HCT116 (cell line): ENCODE measurements around the gene PAK6. TPM values are rescaled to one million over a fixed set of nuclear protein-coding genes. Genes with fewer than 3 reads are reported as not detected.

Source experiments
- ATAC-seq: fragments of 200-7000 bp; cut with Tn5 transposase; 2 replicates; pipeline ENCODE4 v1.9.1; 2020; ENCODE audit warnings: mild to moderate bottlenecking, moderate library complexity
- BruUV-seq: library from RNA; stranded (reverse); fragments of 400-500 nt; replicated peaks from 2 replicates; lab custom pipeline; 2021; lab: Mats Ljungman, UMichigan
- CTCF ChIA-PET: fragments of 300-600 bp; sonication (Branson Sonifier 250); formaldehyde crosslinking; loops from one replicate; lab custom pipeline; 2021; ENCODE audit warnings: antibody characterized with exemption; lab: Charles Lee
- POLR2A ChIA-PET: fragments of 300-600, 350-600 bp; sonication (Branson Sonifier 250); formaldehyde crosslinking; loops from one replicate; lab custom pipeline; 2021; ENCODE audit warnings: antibody characterized with exemption; lab: Charles Lee
- RAD21 ChIA-PET, 2 experiments: fragments of 300-600 bp; sonication (Branson Sonifier 250); formaldehyde crosslinking; loops; one replicate each; lab custom pipeline; 2023; ENCODE audit warnings: low total read pairs in 2 of 2; ENCODE audit not compliant: uncharacterized antibody in 2 of 2, unreplicated experiment in 2 of 2, low non-redundant PET in 1 of 2; lab: Charles Lee
- DNase-seq: peaks from one replicate; pipeline ENCODE4 v3.0.0-alpha.2; 2010; ENCODE audit warnings: low read depth, low spot score
- H2AFZ ChIP-seq: fragments of 200-600 bp; shearing (Covaris generic), sonication (generic); 2 replicates; pipeline ENCODE4 v1.6.1; 2017; ENCODE audit warnings: low read depth, mixed run types, mixed read lengths, antibody characterized with exemption, low read length; ENCODE audit not compliant: poor library complexity, severe bottlenecking
- H3K27ac ChIP-seq: 2 replicates; pipeline ENCODE4 v1.5.1; 2012; ENCODE audit warnings: low read depth, low read length
- H3K27me3 ChIP-seq: fragments of 200-600 bp; sonication (generic); 2 replicates; pipeline ENCODE4 v1.6.1; 2016; ENCODE audit warnings: mixed run types, low read length, mixed read lengths; ENCODE audit not compliant: insufficient read depth
- H3K36me3 ChIP-seq, 2 experiments: fragments of 200-500 bp in 1 of 2; fragments of 200-600 bp in 1 of 2; sonication (Bioruptor generic) in 1 of 2; sonication (generic) in 1 of 2; 2 replicates each; pipeline versions ENCODE4 v1.5.1 to v1.6.1; 2014 to 2016; ENCODE audit warnings: low read length in 2 of 2, inconsistent platforms in 1 of 2, mixed read lengths in 1 of 2, mixed run types in 1 of 2; ENCODE audit not compliant: insufficient read depth in 2 of 2, control insufficient read depth in 1 of 2
- H3K4me1 ChIP-seq, 2 experiments: fragments of 200-600 bp in 1 of 2; sonication (generic) in 1 of 2; 2 replicates each; pipeline versions ENCODE4 v1.5.1 to v1.6.1; 2012 to 2017; ENCODE audit warnings: low read length in 2 of 2, inconsistent platforms in 1 of 2, mild to moderate bottlenecking in 1 of 2, mixed read lengths in 1 of 2, mixed run types in 1 of 2, moderate library complexity in 1 of 2; ENCODE audit not compliant: insufficient read depth in 2 of 2, control insufficient read depth in 1 of 2
- H3K4me2 ChIP-seq: fragments of 200-600 bp; sonication (generic); 2 replicates; pipeline ENCODE4 v1.6.1; 2017; ENCODE audit warnings: mixed run types, low read length, mixed read lengths
- H3K4me3 ChIP-seq, 2 experiments: fragments of 200-600 bp in 1 of 2; sonication (generic) in 1 of 2; replicated peaks in 1 of 2; 2 replicates each; pipeline ENCODE4 v1.5.1; 2011 to 2016; ENCODE audit warnings: low read length in 2 of 2, control low read depth in 1 of 2, low read depth in 1 of 2, mild to moderate bottlenecking in 1 of 2, mixed read lengths in 1 of 2, mixed run types in 1 of 2
- H3K79me2 ChIP-seq: fragments of 200-600 bp; sonication (generic); 2 replicates; pipeline ENCODE4 v1.6.1; 2017; ENCODE audit warnings: mild to moderate bottlenecking, mixed run types, low read length, moderate library complexity, mixed read lengths; ENCODE audit not compliant: insufficient read depth
- H3K9ac ChIP-seq: fragments of 200-600 bp; sonication (generic); 2 replicates; pipeline ENCODE4 v1.6.1; 2016; ENCODE audit warnings: low read length, mixed read lengths
- H3K9me2 ChIP-seq: fragments of 200-600 bp; sonication (generic), shearing (Covaris generic); 2 replicates; pipeline ENCODE4 v1.6.1; 2017; ENCODE audit warnings: mixed run types, mild to moderate bottlenecking, moderate library complexity; ENCODE audit not compliant: insufficient read depth
- H3K9me3 ChIP-seq, 2 experiments: fragments of 200-500 bp in 1 of 2; fragments of 200-600 bp in 1 of 2; sonication (Bioruptor generic) in 1 of 2; sonication (generic) in 1 of 2; 2 replicates each; pipeline ENCODE4 v1.6.1; 2014 to 2017; ENCODE audit warnings: low read length in 2 of 2, mixed read lengths in 2 of 2, inconsistent platforms in 1 of 2, low read depth in 1 of 2, mild to moderate bottlenecking in 1 of 2, mixed run types in 1 of 2, moderate library complexity in 1 of 2; ENCODE audit not compliant: control insufficient read depth in 1 of 2, insufficient read depth in 1 of 2
- H4K20me1 ChIP-seq: fragments of 200-600 bp; sonication (generic), shearing (Covaris generic); 2 replicates; pipeline ENCODE4 v1.6.1; 2017; ENCODE audit warnings: mixed run types, mild to moderate bottlenecking, moderate library complexity; ENCODE audit not compliant: insufficient read depth
- EGR1 ChIP-seq: IDR thresholded peaks from 2 replicates; pipeline ENCODE4 v1.6.1; 2012; ENCODE audit warnings: low read depth
- ELF1 ChIP-seq: IDR thresholded peaks from 2 replicates; pipeline ENCODE4 v1.6.1; 2012; ENCODE audit warnings: low read depth, borderline replicate concordance
- EZH2 ChIP-seq: fragments of 200-600 bp; sonication (generic); IDR thresholded peaks from 2 replicates; pipeline ENCODE4 v1.6.1; 2017; ENCODE audit warnings: antibody characterized with exemption, mixed run types
- SP1 ChIP-seq: IDR thresholded peaks from 2 replicates; pipeline ENCODE4 v1.6.1; 2012; ENCODE audit warnings: low read depth
- TCF7L2 ChIP-seq: IDR thresholded peaks from 2 replicates; pipeline ENCODE4 v1.7.0; 2011; ENCODE audit warnings: borderline replicate concordance, inconsistent platforms; ENCODE audit not compliant: insufficient read depth, insufficient read length; ENCODE audit errors: extremely low read depth
- YY1 ChIP-seq: IDR thresholded peaks from 2 replicates; pipeline ENCODE4 v1.6.1; 2011; ENCODE audit warnings: low read length, low read depth, moderate library complexity, mild to moderate bottlenecking; ENCODE audit not compliant: insufficient replicate concordance; ENCODE audit errors: extremely low read depth
- ZFX ChIP-seq: fragments of 450-650 bp; IDR thresholded peaks from 2 replicates; pipeline ENCODE4 v1.6.1; 2017
- ZNF274 ChIP-seq: fragments of 200-500 bp; sonication (Bioruptor generic); IDR thresholded peaks from 2 replicates; pipeline ENCODE4 v1.6.1; 2014; ENCODE audit warnings: mild to moderate bottlenecking, low read depth, low read length, inconsistent platforms
- intact Hi-C: fragments of 100-400 bp; cut with micrococcal nuclease; formaldehyde crosslinking; loops from 2 replicates; pipeline ENCODE4 v1.10.0; 2022
- total RNA-seq: library from RNA; stranded (reverse); gene quantifications from one replicate; pipeline ENCODE4 v1.2.1, GENCODE V29; 2021; ENCODE audit not compliant: unreplicated experiment
- TF ChIP-seq, protein P1 (sequence below): IDR thresholded peaks from 2 replicates; pipeline ENCODE4 v1.6.1; 2012; ENCODE audit warnings: low read depth

PAK6 gene
- total RNA-seq, 1 experiment from 2014 or later = 19.9 TPM

DNA sequence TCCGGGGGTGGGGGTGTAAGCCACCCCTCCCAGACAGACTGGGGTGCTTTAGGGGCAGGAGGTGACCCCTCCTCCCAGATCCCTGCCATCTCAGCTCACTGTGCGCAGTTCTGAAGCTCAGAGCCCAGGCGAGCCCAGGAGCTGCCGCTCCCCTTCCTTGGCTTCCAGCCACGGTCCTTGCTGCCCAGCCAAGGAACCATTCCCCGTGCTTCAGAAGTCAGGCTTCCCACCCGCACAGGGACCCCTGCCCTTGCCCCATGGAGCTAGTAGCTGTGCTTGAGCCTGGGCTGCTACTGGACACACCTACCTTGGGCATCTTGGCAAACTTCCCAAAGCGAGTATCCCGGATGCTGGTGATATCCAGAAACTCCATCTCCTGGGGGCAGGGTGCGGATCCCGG is 64.1 kb downstream of the PAK6 start:
- H3K4me1 ChIP-seq = peaks cover 1 to 6% of the 10 kb centered on the region in 2 experiments; a peak in 1 of 4 replicates
- no peak overlapping the region for H2AFZ ChIP-seq
- H3K4me3 ChIP-seq = no peak overlapping the region
- no peaks in the 10 kb centered on the region for H3K36me3 ChIP-seq
- CTCF ChIA-PET = no interaction called here
- no peaks in the 10 kb centered on the region for H3K27me3 ChIP-seq
- no peak for ATAC-seq
- POLR2A ChIA-PET = no interaction called here
- H3K79me2 ChIP-seq = no peaks in the 10 kb centered on the region
- H4K20me1 ChIP-seq = no peaks in the 10 kb centered on the region
- no peak overlapping the region for H3K4me2 ChIP-seq
- TF ChIP-seq EZH2 = no peak
- TF ChIP-seq EGR1 = no peak
- no peak for TF ChIP-seq ZFX
- no peak for TF ChIP-seq ZNF274
- no peak for TF ChIP-seq ELF1
- TF ChIP-seq SP1 = no peak
- TF ChIP-seq TCF7L2 = no peak
- no peak for TF ChIP-seq YY1
- TF ChIP-seq, protein P1, sequence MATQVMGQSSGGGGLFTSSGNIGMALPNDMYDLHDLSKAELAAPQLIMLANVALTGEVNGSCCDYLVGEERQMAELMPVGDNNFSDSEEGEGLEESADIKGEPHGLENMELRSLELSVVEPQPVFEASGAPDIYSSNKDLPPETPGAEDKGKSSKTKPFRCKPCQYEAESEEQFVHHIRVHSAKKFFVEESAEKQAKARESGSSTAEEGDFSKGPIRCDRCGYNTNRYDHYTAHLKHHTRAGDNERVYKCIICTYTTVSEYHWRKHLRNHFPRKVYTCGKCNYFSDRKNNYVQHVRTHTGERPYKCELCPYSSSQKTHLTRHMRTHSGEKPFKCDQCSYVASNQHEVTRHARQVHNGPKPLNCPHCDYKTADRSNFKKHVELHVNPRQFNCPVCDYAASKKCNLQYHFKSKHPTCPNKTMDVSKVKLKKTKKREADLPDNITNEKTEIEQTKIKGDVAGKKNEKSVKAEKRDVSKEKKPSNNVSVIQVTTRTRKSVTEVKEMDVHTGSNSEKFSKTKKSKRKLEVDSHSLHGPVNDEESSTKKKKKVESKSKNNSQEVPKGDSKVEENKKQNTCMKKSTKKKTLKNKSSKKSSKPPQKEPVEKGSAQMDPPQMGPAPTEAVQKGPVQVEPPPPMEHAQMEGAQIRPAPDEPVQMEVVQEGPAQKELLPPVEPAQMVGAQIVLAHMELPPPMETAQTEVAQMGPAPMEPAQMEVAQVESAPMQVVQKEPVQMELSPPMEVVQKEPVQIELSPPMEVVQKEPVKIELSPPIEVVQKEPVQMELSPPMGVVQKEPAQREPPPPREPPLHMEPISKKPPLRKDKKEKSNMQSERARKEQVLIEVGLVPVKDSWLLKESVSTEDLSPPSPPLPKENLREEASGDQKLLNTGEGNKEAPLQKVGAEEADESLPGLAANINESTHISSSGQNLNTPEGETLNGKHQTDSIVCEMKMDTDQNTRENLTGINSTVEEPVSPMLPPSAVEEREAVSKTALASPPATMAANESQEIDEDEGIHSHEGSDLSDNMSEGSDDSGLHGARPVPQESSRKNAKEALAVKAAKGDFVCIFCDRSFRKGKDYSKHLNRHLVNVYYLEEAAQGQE = no peak
- no peak overlapping the region for H3K9ac ChIP-seq
- no TSS peak for BruUV-seq
- no peaks in the 10 kb centered on the region for H3K9me3 ChIP-seq
- DNase-seq = no peak
- H3K9me2 ChIP-seq = no peaks in the 10 kb centered on the region
- RAD21 ChIA-PET = no interaction called here
- intact Hi-C loops = no loop called here
- H3K27ac ChIP-seq = no peak overlapping the region
